Body of pancreas (tissue), 4 donors: Measurements from ENCODE around the gene TNFAIP8L1.

Experiments
- POLR2A ChIP-seq, 3 donors: fragments of 450-650 bp; IDR thresholded peaks; one replicate each; pipeline ENCODE4 v1.6.1; 2016; ENCODE audit warnings: antibody characterized with exemption in 3 of 3, mild to moderate bottlenecking in 2 of 3
- TF ChIP-seq, protein P1 (sequence below), 7 experiments: fragments of 450-650 bp in 4 of 7; fragments of 200-600 bp in 3 of 7; sonication (generic) in 3 of 7; IDR thresholded peaks; one replicate each; pipeline ENCODE4 v1.5.1; 2016 to 2019; ENCODE audit warnings: antibody characterized with exemption in 7 of 7

DNA sequence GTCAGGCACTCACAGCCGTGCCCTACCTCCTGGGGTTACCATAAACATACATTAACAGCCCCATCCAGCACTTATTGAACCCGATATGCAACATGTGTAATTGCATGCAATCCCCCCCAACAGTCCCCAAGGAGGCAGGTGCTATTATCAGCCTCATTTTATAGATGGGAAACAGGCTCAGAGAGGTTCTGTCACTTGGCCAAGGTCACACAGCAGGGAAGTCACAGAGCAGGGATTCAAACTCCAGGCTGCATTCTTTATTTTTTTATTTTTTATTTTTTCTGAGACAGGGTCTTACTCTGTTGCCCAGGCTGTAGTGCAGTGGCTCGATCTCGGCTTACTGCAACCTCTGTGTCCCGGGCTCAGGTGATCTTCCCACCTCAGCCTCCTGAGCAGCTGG lies 38.4 kb upstream of the TNFAIP8L1 start:
- TF ChIP-seq, protein P1, sequence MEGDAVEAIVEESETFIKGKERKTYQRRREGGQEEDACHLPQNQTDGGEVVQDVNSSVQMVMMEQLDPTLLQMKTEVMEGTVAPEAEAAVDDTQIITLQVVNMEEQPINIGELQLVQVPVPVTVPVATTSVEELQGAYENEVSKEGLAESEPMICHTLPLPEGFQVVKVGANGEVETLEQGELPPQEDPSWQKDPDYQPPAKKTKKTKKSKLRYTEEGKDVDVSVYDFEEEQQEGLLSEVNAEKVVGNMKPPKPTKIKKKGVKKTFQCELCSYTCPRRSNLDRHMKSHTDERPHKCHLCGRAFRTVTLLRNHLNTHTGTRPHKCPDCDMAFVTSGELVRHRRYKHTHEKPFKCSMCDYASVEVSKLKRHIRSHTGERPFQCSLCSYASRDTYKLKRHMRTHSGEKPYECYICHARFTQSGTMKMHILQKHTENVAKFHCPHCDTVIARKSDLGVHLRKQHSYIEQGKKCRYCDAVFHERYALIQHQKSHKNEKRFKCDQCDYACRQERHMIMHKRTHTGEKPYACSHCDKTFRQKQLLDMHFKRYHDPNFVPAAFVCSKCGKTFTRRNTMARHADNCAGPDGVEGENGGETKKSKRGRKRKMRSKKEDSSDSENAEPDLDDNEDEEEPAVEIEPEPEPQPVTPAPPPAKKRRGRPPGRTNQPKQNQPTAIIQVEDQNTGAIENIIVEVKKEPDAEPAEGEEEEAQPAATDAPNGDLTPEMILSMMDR (IDR thresholded peaks at IDR 0.05) = no peak
- TF ChIP-seq POLR2A (IDR thresholded peaks at IDR 0.05) = no peak
